H9 (cell line): ENCODE measurements around the gene MNAT1. TPM values are rescaled to one million over a fixed set of nuclear protein-coding genes. Genes with fewer than 3 reads are reported as not detected.

Source experiments
- DNase-seq: peaks from one replicate; pipeline ENCODE4 v3.0.0-alpha.2; 2017
- H2AFZ ChIP-seq: one replicate; pipeline ENCODE4 v1.6.1; 2013; ENCODE audit warnings: mild to moderate bottlenecking, low read length, control low read depth, moderate library complexity
- H2AK5ac ChIP-seq: 2 replicates; pipeline ENCODE4 v1.6.1; 2013; ENCODE audit warnings: low read length, control low read depth, mixed read lengths; ENCODE audit not compliant: insufficient read length
- H2BK120ac ChIP-seq: one replicate; pipeline ENCODE4 v1.6.1; 2013; ENCODE audit warnings: low read depth, mild to moderate bottlenecking, low read length, control low read depth, inconsistent platforms; ENCODE audit not compliant: poor library complexity, severe bottlenecking
- H2BK12ac ChIP-seq: 2 replicates; pipeline ENCODE4 v1.6.1; 2013; ENCODE audit warnings: low read length, control low read depth, mixed read lengths, low read depth; ENCODE audit not compliant: insufficient read length
- H2BK15ac ChIP-seq: 2 replicates; pipeline ENCODE4 v1.6.1; 2013; ENCODE audit warnings: low read depth, low read length, control low read depth
- H2BK20ac ChIP-seq: one replicate; pipeline ENCODE4 v1.6.1; 2013; ENCODE audit warnings: low read depth, mild to moderate bottlenecking, low read length, control low read depth, inconsistent platforms; ENCODE audit not compliant: poor library complexity, severe bottlenecking
- H2BK5ac ChIP-seq: 2 replicates; pipeline ENCODE4 v1.6.1; 2013; ENCODE audit warnings: low read length, control low read depth, mixed read lengths; ENCODE audit not compliant: insufficient read length
- H3K14ac ChIP-seq: 2 replicates; pipeline ENCODE4 v1.6.1; 2013; ENCODE audit warnings: low read length, control low read depth; ENCODE audit not compliant: insufficient read depth
- H3K18ac ChIP-seq: 2 replicates; pipeline ENCODE4 v1.6.1; 2013; ENCODE audit warnings: low read depth, mild to moderate bottlenecking, mixed read lengths, low read length, control low read depth; ENCODE audit not compliant: insufficient read length
- H3K23ac ChIP-seq: 2 replicates; pipeline ENCODE4 v1.6.1; 2013; ENCODE audit warnings: low read length, control low read depth, mixed read lengths, low read depth; ENCODE audit not compliant: insufficient read length
- H3K23me2 ChIP-seq: 2 replicates; pipeline ENCODE4 v1.6.1; 2013; ENCODE audit warnings: low read depth, mild to moderate bottlenecking, mixed read lengths, low read length, control low read depth; ENCODE audit not compliant: insufficient read length, poor library complexity, severe bottlenecking
- H3K27ac ChIP-seq: 2 replicates; pipeline ENCODE4 v1.5.1; 2013; ENCODE audit warnings: low read length, control low read depth, mixed read lengths, low read depth; ENCODE audit not compliant: insufficient read length
- H3K27me3 ChIP-seq: 2 replicates; pipeline ENCODE4 v1.6.1; 2013; ENCODE audit warnings: low read length, control low read depth, inconsistent platforms; ENCODE audit not compliant: insufficient read depth
- H3K4ac ChIP-seq: 2 replicates; pipeline ENCODE4 v1.6.1; 2013; ENCODE audit warnings: low read depth, mild to moderate bottlenecking, control low read depth, inconsistent platforms, low read length, moderate library complexity
- H3K4me1 ChIP-seq: 2 replicates; pipeline ENCODE4 v1.6.1; 2013; ENCODE audit warnings: low read length, control low read depth, inconsistent platforms; ENCODE audit not compliant: insufficient read depth
- H3K4me2 ChIP-seq: 2 replicates; pipeline ENCODE4 v1.6.1; 2013; ENCODE audit warnings: low read length, control low read depth, mixed read lengths; ENCODE audit not compliant: insufficient read length, insufficient read depth
- H3K56ac ChIP-seq: 2 replicates; pipeline ENCODE4 v1.6.1; 2013; ENCODE audit warnings: low read depth, mild to moderate bottlenecking, mixed read lengths, low read length, control low read depth; ENCODE audit not compliant: insufficient read length
- H3K79me1 ChIP-seq: 2 replicates; pipeline ENCODE4 v1.6.1; 2013; ENCODE audit warnings: low read depth, mild to moderate bottlenecking, moderate library complexity, low read length, control low read depth, inconsistent platforms; ENCODE audit not compliant: insufficient read depth, poor library complexity, severe bottlenecking
- H3K79me2 ChIP-seq: 2 replicates; pipeline ENCODE4 v1.6.1; 2013; ENCODE audit warnings: low read length, control low read depth, inconsistent platforms; ENCODE audit not compliant: insufficient read depth
- H3K9ac ChIP-seq: 2 replicates; pipeline ENCODE4 v1.6.1; 2013; ENCODE audit warnings: low read length, control low read depth, mixed read lengths; ENCODE audit not compliant: insufficient read length; ENCODE audit errors: extremely low read depth
- H3K9me3 ChIP-seq: one replicate; pipeline ENCODE4 v1.6.1; 2013; ENCODE audit warnings: low read depth, low read length, inconsistent platforms; ENCODE audit not compliant: control insufficient read depth
- H3T11ph ChIP-seq: one replicate; pipeline ENCODE4 v1.6.1; 2013; ENCODE audit warnings: mild to moderate bottlenecking, low read length, control low read depth, inconsistent platforms
- H4K20me1 ChIP-seq: one replicate; pipeline ENCODE4 v1.6.1; 2013; ENCODE audit not compliant: control insufficient read depth, insufficient read length, insufficient read depth
- H4K5ac ChIP-seq: 2 replicates; pipeline ENCODE4 v1.6.1; 2013; ENCODE audit warnings: low read depth, mild to moderate bottlenecking, mixed read lengths, low read length, control low read depth; ENCODE audit not compliant: insufficient read length
- H4K8ac ChIP-seq: replicated peaks from 2 replicates; pipeline ENCODE4 v1.6.1; 2013; ENCODE audit warnings: low read length, control low read depth, mixed read lengths, low read depth; ENCODE audit not compliant: insufficient read length
- H4K91ac ChIP-seq: 2 replicates; pipeline ENCODE4 v1.6.1; 2013; ENCODE audit warnings: low read depth, mild to moderate bottlenecking, moderate library complexity, mixed read lengths, low read length, control low read depth; ENCODE audit not compliant: insufficient read length
- H3K27ac Mint-ChIP-seq, 3 experiments: 2 replicates in 2 of 3; 3 replicates in 1 of 3; pipeline ENCODE4 v1.8.0; 2020 to 2021; ENCODE audit warnings: mixed read lengths in 3 of 3, mild to moderate bottlenecking in 1 of 3, moderate library complexity in 1 of 3
- H3K27me3 Mint-ChIP-seq: 2 replicates; pipeline ENCODE4 v1.8.0; 2021; ENCODE audit warnings: low read depth, mild to moderate bottlenecking, moderate library complexity, mixed read lengths
- H3K36me3 Mint-ChIP-seq, 3 experiments: 2 replicates in 2 of 3; 3 replicates in 1 of 3; pipeline ENCODE4 v1.8.0; 2020 to 2021; ENCODE audit warnings: low read depth in 3 of 3, mixed read lengths in 3 of 3; ENCODE audit not compliant: insufficient read depth in 1 of 3
- H3K4me1 Mint-ChIP-seq, 2 experiments: 2 replicates each; pipeline ENCODE4 v1.8.0; 2020; ENCODE audit warnings: mixed read lengths in 2 of 2
- H3K4me3 Mint-ChIP-seq, 2 experiments: 2 replicates in 1 of 2; 3 replicates in 1 of 2; pipeline ENCODE4 v1.8.0; 2020 to 2021; ENCODE audit warnings: mild to moderate bottlenecking in 2 of 2, mixed read lengths in 2 of 2, moderate library complexity in 1 of 2
- H3K9me3 Mint-ChIP-seq, 2 experiments: 2 replicates in 1 of 2; 3 replicates in 1 of 2; pipeline ENCODE4 v1.8.0; 2020; ENCODE audit warnings: mild to moderate bottlenecking in 2 of 2, mixed read lengths in 2 of 2, moderate library complexity in 1 of 2
- WGBS: extraction: QIAGEN DNeasy Blood & Tissue Kit; methylation state at CpG from one replicate; pipeline ENCODE4 v1.1.7; 2013; ENCODE audit warnings: missing lambda C conversion rate, low lambda C conversion rate, mixed read lengths; ENCODE audit not compliant: insufficient read length; ENCODE audit errors: extremely low coverage; 5-methylcytosine and 5-hydroxymethylcytosine counted together
- total RNA-seq: library from RNA; stranded (reverse); gene quantifications from 2 replicates; pipeline ENCODE4 v1.2.1, GENCODE V29; 2021
- TF ChIP-seq, protein P1 (sequence below): fragments of 200-600 bp; sonication (generic); conservative IDR thresholded peaks from 3 replicates; pipeline ENCODE4 v1.8.0; 2021; ENCODE audit warnings: antibody characterized with exemption, mild to moderate bottlenecking

MNAT1 gene
- total RNA-seq, 1 experiment from 2014 or later: 43.1 TPM

DNA sequence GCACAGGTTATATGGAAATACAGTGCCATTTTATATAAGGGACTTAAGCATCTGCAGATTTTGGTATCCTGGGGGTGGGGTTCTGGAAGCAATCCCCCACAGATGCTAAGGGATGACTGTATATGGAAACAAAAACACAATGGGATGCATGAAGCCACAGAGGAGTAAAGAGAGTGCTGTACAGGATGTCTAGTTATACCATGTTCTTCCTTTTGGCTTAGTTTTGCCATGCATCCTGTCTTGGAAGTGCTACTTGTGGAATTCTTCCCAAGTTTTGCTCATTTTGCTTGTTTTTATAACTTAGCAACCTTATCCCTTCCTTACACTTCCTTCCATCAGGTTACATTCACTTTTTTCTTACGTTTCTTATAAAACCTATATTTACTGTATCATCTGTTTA, 190.7 kb downstream of the MNAT1 start:
- no peaks in the 10 kb centered on the region for H3K27me3 Mint-ChIP-seq
- Histone ChIP-seq H3K56ac (no peak overlapping the region), H4K8ac (no peak overlapping the region), H4K91ac (no peak overlapping the region), H3K23ac (no peak overlapping the region), H3K4me1 (no peaks in the 10 kb centered on the region), H4K20me1 (no peaks in the 10 kb centered on the region), H2AK5ac (no peak overlapping the region), H2BK120ac (no peak overlapping the region), H2BK12ac (no peak overlapping the region), H3K9me3 (no peaks in the 10 kb centered on the region), H3K79me2 (no peaks in the 10 kb centered on the region), H4K5ac (no peak overlapping the region), H3K23me2 (no peaks in the 10 kb centered on the region), H2BK5ac (no peak overlapping the region), H3K27ac (no peak overlapping the region), H3K79me1 (no peaks in the 10 kb centered on the region), H3T11ph (no peak overlapping the region), H3K27me3 (no peaks in the 10 kb centered on the region), H2AFZ (no peak overlapping the region), H3K9ac (no peak overlapping the region), H3K14ac (no peak overlapping the region), H3K4me2 (no peak overlapping the region), H3K18ac (no peak overlapping the region), H2BK15ac (no peak overlapping the region), H2BK20ac (no peak overlapping the region), H3K4ac (no peak overlapping the region)
- WGBS: 100% methylated on average over 1 of the region's 1 CpG
- no peak overlapping the region for H3K27ac Mint-ChIP-seq
- no peak for DNase-seq
- H3K9me3 Mint-ChIP-seq: no peaks in the 10 kb centered on the region
- TF ChIP-seq, protein P1, sequence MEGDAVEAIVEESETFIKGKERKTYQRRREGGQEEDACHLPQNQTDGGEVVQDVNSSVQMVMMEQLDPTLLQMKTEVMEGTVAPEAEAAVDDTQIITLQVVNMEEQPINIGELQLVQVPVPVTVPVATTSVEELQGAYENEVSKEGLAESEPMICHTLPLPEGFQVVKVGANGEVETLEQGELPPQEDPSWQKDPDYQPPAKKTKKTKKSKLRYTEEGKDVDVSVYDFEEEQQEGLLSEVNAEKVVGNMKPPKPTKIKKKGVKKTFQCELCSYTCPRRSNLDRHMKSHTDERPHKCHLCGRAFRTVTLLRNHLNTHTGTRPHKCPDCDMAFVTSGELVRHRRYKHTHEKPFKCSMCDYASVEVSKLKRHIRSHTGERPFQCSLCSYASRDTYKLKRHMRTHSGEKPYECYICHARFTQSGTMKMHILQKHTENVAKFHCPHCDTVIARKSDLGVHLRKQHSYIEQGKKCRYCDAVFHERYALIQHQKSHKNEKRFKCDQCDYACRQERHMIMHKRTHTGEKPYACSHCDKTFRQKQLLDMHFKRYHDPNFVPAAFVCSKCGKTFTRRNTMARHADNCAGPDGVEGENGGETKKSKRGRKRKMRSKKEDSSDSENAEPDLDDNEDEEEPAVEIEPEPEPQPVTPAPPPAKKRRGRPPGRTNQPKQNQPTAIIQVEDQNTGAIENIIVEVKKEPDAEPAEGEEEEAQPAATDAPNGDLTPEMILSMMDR: no peak
- H3K4me3 Mint-ChIP-seq: no peak overlapping the region
- H3K4me1 Mint-ChIP-seq: no peaks in the 10 kb centered on the region
- no peaks in the 10 kb centered on the region for H3K36me3 Mint-ChIP-seq
